Right lung (tissue), 5 donors: ENCODE results near the gene TSC22D1. TPM values are rescaled to one million over a fixed set of nuclear protein-coding genes. Genes with fewer than 3 reads are reported as not detected.
A peak's percentile ranks its signal among the peaks of the same experiment; 100 is the strongest.

Experiments
- DNase-seq, 2 donors: peaks; one replicate each; pipeline ENCODE4 v3.0.0-alpha.2; 2013
- polyA plus RNA-seq, 5 donors: library from polyadenylated mRNA; unstranded; fragments of 120-200 nt; gene quantifications; one replicate each; pipeline versions ENCODE4 v1.2.1 to v1.2.3, GENCODE V29; 2013; ENCODE audit warnings: inconsistent platforms in 1 of 5, low replicate concordance in 1 of 5; ENCODE audit not compliant: insufficient read length in 5 of 5, insufficient read depth in 1 of 5

TSC22D1 gene
- polyA plus RNA-seq, 5 donors: 163 to 199 (median 181) TPM

DNA sequence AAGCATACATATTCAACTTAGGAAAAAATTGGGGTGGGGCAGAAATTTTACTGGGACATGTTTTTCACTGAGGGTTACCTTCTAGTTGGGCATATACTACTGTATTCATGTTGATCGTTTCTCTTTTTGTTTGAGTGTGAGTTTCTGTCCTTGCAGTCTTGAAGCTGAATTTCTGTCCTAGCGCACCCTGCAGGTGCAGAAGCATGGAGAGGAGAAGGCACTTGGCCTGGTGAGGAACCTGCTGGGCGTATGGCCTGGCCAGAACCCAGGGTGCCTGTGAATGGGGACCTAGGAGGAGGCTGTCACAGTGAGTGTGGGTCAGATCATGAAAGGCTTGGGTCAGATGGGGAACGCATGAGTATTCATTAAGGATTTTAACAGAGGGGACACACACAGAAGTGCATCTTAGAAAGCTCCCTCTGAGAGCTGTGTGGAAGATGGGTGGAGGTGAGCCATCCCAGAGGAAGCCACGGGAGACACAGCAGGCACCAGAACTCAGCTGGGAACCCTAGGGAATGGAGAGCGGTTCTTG, 165.7 kb downstream of the TSC22D1 start:
- DNase-seq: no peak

DNA sequence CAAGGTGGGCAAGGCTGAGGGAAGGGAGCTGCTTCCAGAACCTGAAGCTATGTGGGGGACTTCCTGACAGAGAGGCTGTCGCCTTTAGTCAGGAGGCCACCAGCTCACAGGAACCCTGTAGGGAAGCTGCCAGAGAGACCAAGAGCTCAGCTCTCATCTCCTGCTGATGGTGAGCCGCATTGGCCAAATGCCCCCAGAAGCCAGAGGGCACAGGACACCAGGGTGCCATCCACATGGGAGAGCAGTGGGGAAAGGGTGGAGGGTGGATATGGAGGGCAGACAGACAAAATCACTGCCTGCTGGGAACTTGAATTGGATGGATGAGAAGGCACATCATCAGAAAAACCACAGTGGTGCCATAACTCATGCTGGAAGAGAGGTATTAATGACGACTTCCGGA, 166.5 kb downstream of the TSC22D1 start:
- DNase-seq: no peak

- DNase-seq: no peak
Measured at GRCh38 chr13:44407891-44408290, 168.2 kb downstream of the TSC22D1 start.

GRCh38 chr13:44407379-44407778, 168.8 kb downstream of the TSC22D1 start:
- no peak for DNase-seq

- DNase-seq: no peak
Measured at GRCh38 chr13:44406617-44407016, 169.5 kb downstream of the TSC22D1 start.

- DNase-seq: no peak
Measured at GRCh38 chr13:44404261-44405132, 171.6 kb downstream of the TSC22D1 start.

GRCh38 chr13:44403461-44404056, 172.6 kb downstream of the TSC22D1 start:
- peak in 1 of 2 donors; percentile 36 for DNase-seq

DNA sequence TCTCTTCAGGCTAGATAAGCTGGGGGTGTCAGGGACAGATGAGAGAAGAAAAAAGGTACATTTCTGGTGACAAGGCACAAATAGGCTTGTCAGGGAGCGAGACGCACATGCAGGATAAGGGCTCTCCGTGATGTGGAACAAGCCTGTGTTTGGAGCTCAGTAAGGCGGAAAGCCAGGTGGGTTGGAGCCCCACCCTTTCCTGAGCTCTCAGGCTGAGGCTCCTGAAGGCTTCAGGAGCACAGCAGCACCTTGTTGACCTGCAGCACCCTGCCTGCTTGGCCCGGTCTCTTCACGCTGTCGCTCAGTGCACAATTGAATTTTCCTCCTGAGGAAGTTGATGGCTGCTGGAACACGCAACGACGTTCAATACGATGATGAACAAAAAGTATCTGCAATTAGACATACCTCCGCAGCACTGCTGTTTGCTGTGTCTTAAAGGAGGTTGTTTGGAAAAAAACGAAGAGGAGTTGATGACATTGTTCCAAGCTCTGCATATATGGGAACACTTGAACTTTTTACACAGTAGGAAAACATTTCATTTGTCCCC, 173.2 kb downstream of the TSC22D1 start:
- no peak for DNase-seq

DNA sequence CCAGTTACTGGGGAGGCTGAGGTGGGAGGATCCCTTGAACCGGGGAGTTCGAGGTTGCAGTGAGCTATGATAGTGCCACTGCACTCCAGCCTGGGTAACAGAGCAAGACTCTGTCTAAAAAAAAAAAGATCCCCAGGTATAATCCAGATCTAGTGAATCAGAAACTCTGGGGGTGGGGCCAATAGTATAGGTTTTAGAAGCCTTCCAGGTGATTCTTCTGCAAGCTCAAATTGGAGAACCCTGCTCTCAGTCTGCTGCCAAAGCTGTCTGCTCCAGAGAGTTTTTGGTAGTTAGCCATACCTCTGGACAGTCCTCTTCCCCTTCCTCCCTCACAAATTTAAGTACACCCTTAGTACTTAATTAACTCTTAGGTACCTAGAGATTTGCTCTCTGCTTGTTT, 174.6 kb downstream of the TSC22D1 start:
- no peak for DNase-seq

DNA sequence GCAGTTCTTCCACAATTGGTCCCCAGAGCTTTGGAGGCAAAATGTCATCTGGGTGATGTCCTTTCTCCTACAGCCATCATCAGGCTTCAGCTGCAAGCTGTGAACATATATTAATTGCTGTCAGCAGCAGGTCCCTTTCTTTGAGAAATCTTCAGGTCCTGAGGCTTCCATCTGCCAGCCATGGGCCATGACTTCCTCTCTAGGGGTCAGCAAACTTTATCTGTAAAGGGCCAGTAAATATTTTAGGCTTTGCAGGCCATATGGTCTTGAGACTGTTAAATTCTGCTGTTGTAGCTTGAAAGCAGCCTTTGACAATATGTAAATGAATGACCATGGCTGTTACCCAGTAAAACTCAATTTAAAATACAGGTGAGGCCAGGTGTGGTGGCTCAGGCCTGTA, 175.4 kb downstream of the TSC22D1 start:
- no peak for DNase-seq

DNA sequence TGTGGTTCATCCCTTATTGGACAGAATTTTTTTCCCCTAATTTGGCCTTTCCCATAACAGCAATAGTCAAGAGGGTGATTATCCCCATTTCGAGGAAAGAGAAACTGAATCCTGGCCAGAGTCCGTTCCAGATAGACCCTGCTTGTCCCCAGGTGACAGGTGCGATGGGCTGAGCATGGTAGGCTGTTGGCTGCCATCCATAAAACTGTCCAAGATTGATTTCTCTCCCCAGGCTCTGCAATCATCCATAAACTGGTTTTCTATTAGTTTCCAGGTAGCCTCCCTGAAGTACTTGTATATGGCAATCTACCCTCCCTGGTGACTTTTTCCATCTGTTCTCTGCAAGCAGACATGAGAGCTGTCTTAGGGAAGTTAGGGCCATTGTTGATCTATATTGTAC, 177.1 kb downstream of the TSC22D1 start:
- DNase-seq: no peak

- no peak for DNase-seq
Measured at GRCh38 chr13:44398606-44399005, 177.5 kb downstream of the TSC22D1 start.

- DNase-seq: no peak
Measured at GRCh38 chr13:44397766-44398223, 178.3 kb downstream of the TSC22D1 start.

DNA sequence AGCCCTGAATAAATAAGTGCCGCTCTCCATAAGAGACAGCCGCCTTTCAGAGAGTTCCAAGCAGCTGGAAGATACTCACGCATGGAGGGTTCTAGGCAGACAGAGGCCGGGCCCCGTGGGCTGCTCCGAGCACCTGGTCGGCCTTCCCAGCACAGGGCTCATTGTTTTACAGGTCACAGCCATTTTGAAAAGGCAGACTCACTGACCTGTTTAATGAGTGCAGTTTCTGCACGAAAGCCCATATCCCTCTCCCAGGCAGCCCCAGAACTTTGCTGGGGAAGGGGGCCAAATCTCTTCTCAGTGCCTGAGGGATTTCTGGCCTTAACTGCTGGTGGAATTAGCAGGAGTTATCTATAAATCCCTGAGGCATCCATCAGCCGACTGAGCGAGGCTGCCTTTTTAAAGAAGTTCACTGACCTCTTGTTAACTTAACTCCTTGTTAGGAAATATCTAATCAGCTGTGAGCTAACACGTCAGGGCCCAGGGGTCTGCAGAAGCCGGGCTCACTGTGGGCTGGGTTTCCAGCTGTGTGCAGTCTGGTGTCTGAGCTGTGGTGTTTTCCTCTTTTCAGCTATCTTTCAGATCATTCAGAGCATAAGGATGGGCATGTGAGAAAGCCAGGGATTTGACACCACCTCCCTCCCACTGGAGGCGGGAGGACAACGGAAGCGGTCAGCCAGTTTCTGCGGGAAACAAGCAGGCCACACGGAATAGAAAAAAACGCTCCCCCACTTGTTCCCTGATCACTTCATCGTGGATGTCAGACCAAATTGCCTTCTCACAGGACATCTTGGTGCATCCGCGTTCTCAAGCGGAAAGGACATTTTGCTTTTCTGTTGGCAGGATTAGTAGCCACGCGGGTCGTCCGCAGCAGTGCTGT, 179.2 kb downstream of the TSC22D1 start:
- peak; percentile 58 to 59 for DNase-seq

DNA sequence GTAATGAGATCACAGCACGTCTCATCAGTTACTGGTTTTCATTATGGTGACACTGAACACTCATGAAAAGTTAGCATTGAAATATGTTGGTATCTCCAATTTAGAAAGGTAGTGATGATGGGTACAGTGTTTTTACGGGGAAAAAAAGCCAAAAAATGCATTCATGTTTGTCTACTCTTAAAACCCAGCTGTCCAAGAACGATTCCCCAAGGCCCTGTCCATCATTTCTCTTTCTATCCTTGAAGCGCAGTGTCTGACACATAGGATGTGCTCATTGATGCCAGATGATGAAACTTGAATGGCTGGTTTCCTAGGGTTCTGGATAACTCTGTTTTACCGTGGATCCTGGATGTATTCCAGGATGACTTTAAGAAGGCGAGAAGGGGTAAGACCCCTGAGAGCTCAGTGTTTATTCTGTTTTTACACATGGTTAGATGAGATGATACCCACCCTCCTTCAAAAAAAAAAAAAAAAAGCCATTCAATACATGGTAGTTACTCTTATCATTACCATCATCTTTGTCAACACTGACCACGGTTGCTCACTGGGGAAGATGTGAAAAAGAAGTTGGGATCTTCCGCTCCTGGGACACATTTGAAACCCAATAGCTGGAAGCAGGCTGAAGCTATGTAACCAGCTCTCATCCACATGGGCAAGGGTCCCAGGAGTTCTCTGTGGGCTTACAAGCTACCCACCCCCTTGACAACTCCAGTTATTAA, 180.0 kb downstream of the TSC22D1 start:
- no peak for DNase-seq

- no peak for DNase-seq
Measured at GRCh38 chr13:44394658-44395057, 181.5 kb downstream of the TSC22D1 start.

GRCh38 chr13:44393391-44393790, 182.7 kb downstream of the TSC22D1 start:
- no peak for DNase-seq

DNA sequence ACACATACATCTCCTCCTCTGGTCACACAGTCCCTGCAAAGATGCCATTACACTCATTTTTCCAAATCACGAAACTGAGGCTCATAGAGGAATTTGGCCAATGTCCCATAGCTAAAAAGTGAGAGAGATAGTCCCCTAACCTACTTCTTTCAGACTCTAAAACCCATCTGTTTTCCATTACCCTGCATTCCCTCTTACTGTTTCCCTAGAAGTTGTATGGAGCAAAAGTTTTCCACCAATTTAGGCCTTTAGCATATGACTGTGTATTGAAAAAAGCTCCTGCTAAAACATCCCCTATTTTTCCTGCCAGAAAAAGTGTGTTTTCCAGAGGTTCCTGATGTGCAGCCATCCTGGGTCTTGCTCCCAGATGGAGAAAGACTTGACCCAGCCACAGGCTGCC, 186.3 kb downstream of the TSC22D1 start:
- no peak for DNase-seq

- no peak for DNase-seq
Measured at GRCh38 chr13:44389060-44389666, 187.0 kb downstream of the TSC22D1 start.

DNA sequence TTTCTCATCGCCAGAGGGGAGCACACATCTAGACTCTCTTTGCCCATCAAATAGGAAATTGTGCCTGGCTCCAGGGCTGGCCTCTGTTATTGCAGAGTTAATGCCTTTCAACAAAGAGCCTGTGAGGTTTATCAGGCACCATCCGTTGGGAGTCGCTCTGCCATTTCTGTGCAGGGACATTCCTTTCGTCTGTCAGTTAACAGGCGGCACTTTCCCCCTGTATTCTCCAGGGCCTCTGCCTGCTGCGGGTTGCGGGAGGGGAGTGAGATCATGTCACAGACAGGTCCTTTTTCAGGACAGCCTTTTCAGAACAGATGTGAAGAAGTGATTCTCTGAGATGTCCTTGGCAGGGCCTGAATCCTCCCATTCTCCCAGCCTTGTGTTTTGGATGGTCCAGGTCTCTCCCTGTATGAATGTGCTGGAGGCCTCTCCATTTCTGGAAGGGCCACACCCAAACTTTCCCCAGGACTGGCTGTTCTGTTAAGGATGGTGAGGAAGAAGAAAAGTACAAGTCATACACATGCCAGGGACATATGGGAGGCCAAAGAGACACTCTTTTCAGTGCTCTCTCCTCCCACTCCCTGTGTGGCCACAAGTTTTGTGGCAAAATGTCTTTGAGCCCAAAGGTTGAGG, 187.6 kb downstream of the TSC22D1 start:
- no peak for DNase-seq
